HG03175 (cell line): ENCODE results near the gene SIGLEC7.

Experiments used
- ATAC-seq: cut with Tn5 transposase; IDR thresholded peaks from one replicate; pipeline ENCODE4 v1.9.1; 2021; ENCODE audit warnings: mild to moderate bottlenecking, moderate library complexity; ENCODE audit not compliant: unreplicated experiment

The SIGLEC7 gene

GRCh38 chr19:51142119-51142518, at the start of gene SIGLEC7:
TSS of gene SIGLEC7 (plus strand) at chr19:51142301. CDS start at chr19:51142370, 69 bp downstream.
- no peak for ATAC-seq

- ATAC-seq, result no peak
Measured at GRCh38 chr19:51093101-51093500, 49.0 kb upstream of the SIGLEC7 start.

- ATAC-seq, result no peak
Measured at GRCh38 chr19:51093510-51094345, 48.4 kb upstream of the SIGLEC7 start.

- ATAC-seq, result no peak
Measured at GRCh38 chr19:51094696-51095279, 47.3 kb upstream of the SIGLEC7 start.

- ATAC-seq, result no peak
Measured at GRCh38 chr19:51096473-51097165, 45.5 kb upstream of the SIGLEC7 start.

- ATAC-seq, result no peak
Measured at GRCh38 chr19:51097166-51097738, 44.8 kb upstream of the SIGLEC7 start.

GRCh38 chr19:51097796-51098195, 44.3 kb upstream of the SIGLEC7 start:
- ATAC-seq, result no peak

GRCh38 chr19:51098365-51099046, 43.6 kb upstream of the SIGLEC7 start:
- no peak for ATAC-seq

GRCh38 chr19:51099047-51099382, 43.1 kb upstream of the SIGLEC7 start:
- ATAC-seq, result no peak

- ATAC-seq, result no peak
Measured at GRCh38 chr19:51100601-51101000, 41.5 kb upstream of the SIGLEC7 start.

- ATAC-seq, result no peak
Measured at GRCh38 chr19:51101171-51101865, 40.8 kb upstream of the SIGLEC7 start.

- no peak for ATAC-seq
Measured at GRCh38 chr19:51102991-51103390, 39.1 kb upstream of the SIGLEC7 start.

GRCh38 chr19:51103926-51104341, 38.2 kb upstream of the SIGLEC7 start:
- no peak for ATAC-seq

GRCh38 chr19:51107406-51108065, 34.6 kb upstream of the SIGLEC7 start:
- no peak for ATAC-seq

GRCh38 chr19:51108066-51108804, 33.9 kb upstream of the SIGLEC7 start, which contains the start of gene CTU1:
TSS of gene CTU1 (minus strand) at chr19:51108409. CDS start at chr19:51104569, 3,840 bp downstream.
- peak; percentile 96 for ATAC-seq

GRCh38 chr19:51108805-51109146, 33.3 kb upstream of the SIGLEC7 start:
- ATAC-seq, result peak; percentile 27

- ATAC-seq, result no peak
Measured at GRCh38 chr19:51110666-51110971, 31.5 kb upstream of the SIGLEC7 start.

GRCh38 chr19:51111606-51112005, 30.5 kb upstream of the SIGLEC7 start:
- no peak for ATAC-seq

GRCh38 chr19:51114087-51114729, 27.9 kb upstream of the SIGLEC7 start:
- no peak for ATAC-seq
